Measurements from ENCODE around the gene PARD3.
A peak's percentile ranks its signal among the peaks of the same experiment; 100 is the strongest.
"Not testable (repeated sequence)": the region's sequence is repeated elsewhere in the genome, so short reads cannot be mapped to it uniquely, and the experiment has no call there.

The PARD3 gene

GRCh38 chr10:34753014-34753757 is 61.9 kb downstream of the PARD3 start:
- no peak overlapping the region; the same call in 1 of the 2 replicates for H3K27ac ChIP-seq

GRCh38 chr10:34751272-34751671 is 63.8 kb downstream of the PARD3 start:
- CTCF ChIA-PET: no interaction called here
- DNase-seq (ENCODE audit: low spot score): no peak
- TF ChIP-seq CTCF (conservative IDR thresholded peaks at IDR 0.05; ENCODE audit: low read depth): no peak
- POLR2A ChIA-PET (ENCODE audit: low non-redundant PET): no interaction called here
- no peak overlapping the region for H3K27ac ChIP-seq

More at GRCh38 chr10:34753014-34753757, 61.9 kb downstream of the PARD3 start:
- ChIA-PET POLR2A (ENCODE audit: low non-redundant PET) (no interaction called here), CTCF (interaction anchor here (1.4 kb wide), 1 partner anchor 29 kb away, joined by 4 read pairs; no protein-coding TSS in a partner anchor)
- no peak for DNase-seq (ENCODE audit: low spot score)
- TF ChIP-seq CTCF (conservative IDR thresholded peaks at IDR 0.05; ENCODE audit: low read depth): no peak

- H3K27ac ChIP-seq; POLR2A ChIA-PET (ENCODE audit: low non-redundant PET); DNase-seq (ENCODE audit: low spot score); CTCF ChIA-PET: not testable (repeated sequence)
These were observed 64.3 kb downstream of the PARD3 start for GRCh38 chr10:34750795-34751194.

GRCh38 chr10:34748767-34749166 is 66.3 kb downstream of the PARD3 start:
- TF ChIP-seq CTCF (conservative IDR thresholded peaks at IDR 0.05; ENCODE audit: low read depth): no peak
- ChIA-PET POLR2A (ENCODE audit: low non-redundant PET) (no interaction called here), CTCF (no interaction called here)
- peak overlapping the region; percentile 82 for H3K27ac ChIP-seq
- DNase-seq (ENCODE audit: low spot score): no peak

GRCh38 chr10:34748357-34748756 is 66.7 kb downstream of the PARD3 start:
- CTCF ChIA-PET: no interaction called here
- TF ChIP-seq CTCF (conservative IDR thresholded peaks at IDR 0.05; ENCODE audit: low read depth): no peak
- POLR2A ChIA-PET (ENCODE audit: low non-redundant PET): no interaction called here
- peak overlapping the region; percentile 82 for H3K27ac ChIP-seq
- DNase-seq (ENCODE audit: low spot score): no peak

- no peak for DNase-seq (ENCODE audit: low spot score)
- peak overlapping the region; percentile 91 for H3K27ac ChIP-seq
- no peak for TF ChIP-seq CTCF (conservative IDR thresholded peaks at IDR 0.05; ENCODE audit: low read depth)
- CTCF ChIA-PET: interaction anchor here (0.6 kb wide), 1 partner anchor 33 kb away, joined by 3 read pairs; no protein-coding TSS in a partner anchor
- POLR2A ChIA-PET (ENCODE audit: low non-redundant PET): no interaction called here
These were observed 69.0 kb downstream of the PARD3 start for GRCh38 chr10:34746094-34746493.

GRCh38 chr10:34745244-34745643 is 69.9 kb downstream of the PARD3 start:
- no peak for DNase-seq (ENCODE audit: low spot score)
- ChIA-PET POLR2A (ENCODE audit: low non-redundant PET) (interaction anchor here (0.6 kb wide), 1 partner anchor 43 kb away, joined by 6 read pairs; no protein-coding TSS in a partner anchor), CTCF (no interaction called here)
- H3K27ac ChIP-seq: peak overlapping the region; percentile 91
- TF ChIP-seq CTCF (conservative IDR thresholded peaks at IDR 0.05; ENCODE audit: low read depth): no peak

Data from RWPE1 (cell line).